Naive B cell (primary cell): ENCODE data around the gene CLEC2L. TPM values are rescaled to one million over a fixed set of nuclear protein-coding genes. Genes with fewer than 3 reads are reported as not detected.

Experiments used
- ATAC-seq, 2 donors: fragments of 150-1000 bp; cut with Tn5 transposase; 2 replicates each; pipeline ENCODE4 v1.10.0; 2021; ENCODE audit warnings: low read depth in 2 of 2, mild to moderate bottlenecking in 2 of 2, moderate library complexity in 2 of 2
- DNase-seq: peaks from one replicate; pipeline ENCODE4 v3.0.0; 2022
- H3K27ac Mint-ChIP-seq, 6 donors: one replicate each; pipeline ENCODE4 v1.8.0; 2020 to 2022; ENCODE audit warnings: mild to moderate bottlenecking in 6 of 6, mixed read lengths in 6 of 6, moderate library complexity in 5 of 6, inconsistent platforms in 2 of 6
- H3K27me3 Mint-ChIP-seq, 3 donors: one replicate each; pipeline ENCODE4 v1.8.0; 2021 to 2022; ENCODE audit warnings: mixed read lengths in 3 of 3, mild to moderate bottlenecking in 1 of 3
- H3K36me3 Mint-ChIP-seq, 2 donors: one replicate each; pipeline ENCODE4 v1.8.0; 2020 to 2022; ENCODE audit warnings: mixed read lengths in 2 of 2, inconsistent platforms in 1 of 2, mild to moderate bottlenecking in 1 of 2
- H3K4me1 Mint-ChIP-seq, 3 donors: one replicate each; pipeline ENCODE4 v1.8.0; 2020 to 2022; ENCODE audit warnings: mixed read lengths in 3 of 3, inconsistent platforms in 1 of 3, mild to moderate bottlenecking in 1 of 3, moderate library complexity in 1 of 3
- H3K4me3 Mint-ChIP-seq, 8 donors: one replicate each; pipeline ENCODE4 v1.8.0; 2020 to 2022; ENCODE audit warnings: mild to moderate bottlenecking in 8 of 8, mixed read lengths in 8 of 8, moderate library complexity in 8 of 8, inconsistent platforms in 2 of 8
- H3K9me3 Mint-ChIP-seq, 7 donors: one replicate each; pipeline ENCODE4 v1.8.0; 2020 to 2022; ENCODE audit warnings: mixed read lengths in 7 of 7, mild to moderate bottlenecking in 5 of 7, inconsistent platforms in 2 of 7, moderate library complexity in 1 of 7
- polyA plus RNA-seq, 6 donors: library from polyadenylated mRNA; unstranded; fragments of 300-500 nt; fragmentation: Illumina TruSeq; gene quantifications; one replicate each; pipeline ENCODE4 v1.2.3, GENCODE V29; 2021; ENCODE audit warnings: low read depth in 6 of 6

CLEC2L gene
- polyA plus RNA-seq, 6 donors from 2014 or later: not detected

GRCh38 chr7:139594090-139594489, 70.6 kb downstream of the CLEC2L start:
- ATAC-seq (no peak), DNase-seq (no peak)
- H3K9me3 Mint-ChIP-seq: no peaks in the 10 kb centered on the region
- H3K36me3 Mint-ChIP-seq: peaks cover 27 to 36% of the 10 kb centered on the region in 2 donors
- H3K27ac Mint-ChIP-seq: no peak overlapping the region
- H3K4me3 Mint-ChIP-seq: no peak overlapping the region
- H3K4me1 Mint-ChIP-seq: no peaks in the 10 kb centered on the region
- no peaks in the 10 kb centered on the region for H3K27me3 Mint-ChIP-seq

Other genes with a start within 250 kb of the CLEC2L start
- gene FMC1, start 182.3 kb upstream of the CLEC2L start, polyA plus RNA-seq: 10 to 100 TPM; 38.0 to 72.2 (median 61.5) TPM
- 10 to 100 TPM; 42.2 to 78.3 (median 54.6) TPM for gene LUC7L2, start 163.8 kb upstream of the CLEC2L start, polyA plus RNA-seq
- not detected for gene KLRG2, start 40.0 kb upstream of the CLEC2L start, polyA plus RNA-seq